GM12864 (cell line): ENCODE measurements around the gene TMCO4.

Source experiments
- DNase-seq: peaks from one replicate; pipeline ENCODE4 v3.0.0-alpha.2; 2011; ENCODE audit warnings: low read depth
- H3K4me3 ChIP-seq: 2 replicates; pipeline ENCODE4 v1.5.1; 2011; ENCODE audit warnings: mild to moderate bottlenecking, low read depth, low read length, control low read depth
- TF ChIP-seq, protein P1 (sequence below): IDR thresholded peaks from 2 replicates; pipeline ENCODE4 v1.5.1; 2011; ENCODE audit warnings: low read depth, mild to moderate bottlenecking, moderate library complexity, low read length, control low read depth, inconsistent platforms; ENCODE audit errors: missing control alignments

Gene TMCO4

DNA sequence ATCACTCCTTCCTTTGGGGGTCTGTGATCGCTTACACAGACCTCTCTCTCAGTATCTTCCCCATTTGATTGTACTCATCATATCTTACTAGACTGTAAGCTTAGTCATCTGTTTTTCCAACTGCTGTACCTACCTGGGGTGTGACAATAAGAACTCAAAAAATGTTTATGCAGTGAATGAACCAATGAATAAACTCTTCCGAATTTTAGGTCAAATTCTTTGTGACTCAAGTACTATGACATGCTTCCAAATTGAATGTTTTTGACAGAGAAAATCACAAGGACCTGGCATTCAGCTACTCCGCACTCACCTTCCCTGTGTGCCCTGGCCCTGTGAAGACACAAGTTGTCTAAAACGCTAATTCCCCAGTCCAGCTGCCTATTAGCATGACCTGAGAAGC is 42.1 kb downstream of the TMCO4 start:
- no peak overlapping the region for H3K4me3 ChIP-seq
- TF ChIP-seq, protein P1, sequence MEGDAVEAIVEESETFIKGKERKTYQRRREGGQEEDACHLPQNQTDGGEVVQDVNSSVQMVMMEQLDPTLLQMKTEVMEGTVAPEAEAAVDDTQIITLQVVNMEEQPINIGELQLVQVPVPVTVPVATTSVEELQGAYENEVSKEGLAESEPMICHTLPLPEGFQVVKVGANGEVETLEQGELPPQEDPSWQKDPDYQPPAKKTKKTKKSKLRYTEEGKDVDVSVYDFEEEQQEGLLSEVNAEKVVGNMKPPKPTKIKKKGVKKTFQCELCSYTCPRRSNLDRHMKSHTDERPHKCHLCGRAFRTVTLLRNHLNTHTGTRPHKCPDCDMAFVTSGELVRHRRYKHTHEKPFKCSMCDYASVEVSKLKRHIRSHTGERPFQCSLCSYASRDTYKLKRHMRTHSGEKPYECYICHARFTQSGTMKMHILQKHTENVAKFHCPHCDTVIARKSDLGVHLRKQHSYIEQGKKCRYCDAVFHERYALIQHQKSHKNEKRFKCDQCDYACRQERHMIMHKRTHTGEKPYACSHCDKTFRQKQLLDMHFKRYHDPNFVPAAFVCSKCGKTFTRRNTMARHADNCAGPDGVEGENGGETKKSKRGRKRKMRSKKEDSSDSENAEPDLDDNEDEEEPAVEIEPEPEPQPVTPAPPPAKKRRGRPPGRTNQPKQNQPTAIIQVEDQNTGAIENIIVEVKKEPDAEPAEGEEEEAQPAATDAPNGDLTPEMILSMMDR: no peak
- DNase-seq: no peak

DNA sequence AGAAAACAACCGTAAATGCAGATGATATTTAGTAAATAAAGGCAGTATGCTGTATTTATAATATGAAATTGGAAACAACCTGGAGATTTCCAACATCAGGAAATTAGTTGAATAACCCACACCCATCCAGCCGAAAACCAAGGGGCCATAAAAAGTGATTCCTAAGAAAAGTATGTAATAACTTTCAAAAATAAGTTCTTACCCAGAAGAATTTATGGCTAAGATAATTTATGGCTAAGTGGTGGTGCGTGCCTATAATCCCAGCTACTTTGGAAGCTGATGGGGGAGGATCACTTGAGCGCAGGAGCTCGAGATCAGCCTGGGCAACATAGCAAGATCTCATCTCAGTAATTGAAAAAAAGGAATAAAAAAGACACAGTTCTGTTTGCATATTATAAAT is 43.2 kb downstream of the TMCO4 start:
- TF ChIP-seq, protein P1: no peak
- H3K4me3 ChIP-seq: no peak overlapping the region
- no peak for DNase-seq

DNA sequence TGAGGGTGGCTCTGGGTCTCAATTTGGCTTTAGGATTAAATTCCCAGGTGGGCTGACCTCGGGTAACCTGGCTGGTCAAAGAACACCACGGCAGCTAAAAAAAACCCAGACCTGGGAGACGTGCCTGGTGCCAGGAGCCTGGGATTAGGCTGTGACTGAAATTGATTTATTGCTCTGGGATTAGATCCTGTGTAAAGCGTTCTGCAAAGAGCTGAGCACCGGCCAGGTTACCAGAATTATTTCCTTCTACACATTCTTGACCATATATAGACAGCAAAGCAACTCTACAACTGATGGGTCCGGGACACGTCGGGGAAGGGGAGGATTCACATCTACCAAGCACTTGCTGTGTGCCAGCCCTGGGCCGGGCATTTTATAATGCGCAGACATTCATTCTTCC is 45.2 kb downstream of the TMCO4 start:
- TF ChIP-seq, protein P1: no peak
- H3K4me3 ChIP-seq: no peak overlapping the region
- no peak for DNase-seq

DNA sequence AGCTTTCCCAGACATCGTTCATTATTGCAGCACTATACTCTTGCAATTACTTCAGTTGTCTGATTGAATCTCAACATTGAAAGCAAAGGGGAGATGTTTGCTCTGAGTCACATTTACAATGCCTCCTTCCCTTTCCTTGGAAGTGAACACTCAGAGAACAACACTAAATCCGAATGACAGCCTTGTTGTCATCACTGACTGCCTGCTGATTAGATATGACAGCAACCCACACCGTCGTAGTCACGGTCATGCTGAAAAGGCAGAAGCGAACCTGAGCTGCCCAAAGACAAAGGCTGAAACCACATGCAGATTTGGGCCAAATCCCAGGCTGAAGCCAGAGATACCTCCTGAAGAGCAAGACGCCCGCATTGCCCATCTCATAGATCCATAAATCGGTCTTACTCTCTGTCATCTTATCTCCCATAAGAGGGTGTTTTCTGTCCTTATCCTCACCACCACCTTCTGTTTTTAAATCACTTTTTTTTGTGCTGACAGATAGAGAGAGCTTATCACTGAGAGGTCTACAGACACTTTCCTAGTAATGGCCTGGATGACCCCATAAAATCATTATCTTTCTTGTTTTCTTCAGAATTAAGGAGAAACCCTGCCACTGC is 47.5 kb downstream of the TMCO4 start:
- H3K4me3 ChIP-seq: no peak overlapping the region
- TF ChIP-seq, protein P1: no peak
- no peak for DNase-seq

DNA sequence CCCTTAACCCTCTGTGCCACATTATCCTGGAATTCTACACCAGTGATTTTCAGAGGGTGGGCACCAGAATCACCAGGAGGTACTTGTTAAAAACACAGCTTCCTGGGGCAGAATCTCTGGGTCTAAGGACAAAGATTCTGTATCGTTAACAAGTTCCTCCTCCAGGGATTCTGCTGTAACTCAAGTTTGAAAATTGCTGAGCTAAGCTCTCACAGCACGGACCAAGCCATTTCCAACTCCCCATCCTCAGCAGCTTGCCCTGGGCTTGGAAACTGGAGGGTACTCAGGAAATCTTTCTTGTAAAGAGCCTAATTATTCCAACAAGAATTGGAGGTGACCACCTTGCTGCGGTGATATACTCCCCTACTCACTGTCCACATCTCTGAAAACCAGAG is 48.8 kb downstream of the TMCO4 start:
- H3K4me3 ChIP-seq: no peak overlapping the region
- TF ChIP-seq, protein P1: no peak
- DNase-seq: no peak

DNA sequence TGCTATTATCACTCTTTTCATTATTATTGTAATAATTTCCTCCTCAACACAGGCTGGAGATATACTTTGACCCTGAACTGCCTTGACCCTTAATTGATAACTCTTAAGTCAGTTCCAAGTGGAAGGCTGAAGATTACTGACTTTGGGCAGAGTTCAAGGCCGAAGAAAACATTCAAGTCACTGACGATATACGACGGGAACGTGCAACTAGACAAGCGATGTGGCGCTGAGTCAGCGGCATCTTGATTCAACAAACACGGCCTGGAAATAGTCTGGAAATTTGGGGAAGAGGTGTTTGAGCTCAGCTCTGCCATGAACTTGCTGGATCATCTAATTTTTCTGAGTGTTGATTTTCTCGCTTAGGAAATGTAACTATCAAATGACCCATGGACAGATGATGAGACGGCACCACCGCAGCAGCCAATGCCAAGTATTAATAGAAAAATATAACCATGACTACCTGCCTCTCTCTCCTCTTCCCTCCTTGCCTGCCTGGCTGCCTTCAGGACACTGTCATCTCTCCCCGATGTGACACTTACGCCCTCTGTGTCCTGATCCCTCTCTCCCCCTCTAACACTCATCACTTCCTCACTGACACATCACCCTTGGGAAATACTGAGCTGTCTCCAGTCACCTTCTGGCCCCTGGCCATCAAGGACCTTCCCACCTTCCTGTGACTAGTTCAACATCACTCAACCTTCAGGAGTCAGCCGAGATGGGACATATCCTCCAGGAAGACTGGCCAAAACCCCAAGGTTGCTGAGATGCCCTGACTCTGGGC is 49.4 kb downstream of the TMCO4 start:
- TF ChIP-seq, protein P1: no peak
- no peak for DNase-seq
- H3K4me3 ChIP-seq: no peak overlapping the region

DNA sequence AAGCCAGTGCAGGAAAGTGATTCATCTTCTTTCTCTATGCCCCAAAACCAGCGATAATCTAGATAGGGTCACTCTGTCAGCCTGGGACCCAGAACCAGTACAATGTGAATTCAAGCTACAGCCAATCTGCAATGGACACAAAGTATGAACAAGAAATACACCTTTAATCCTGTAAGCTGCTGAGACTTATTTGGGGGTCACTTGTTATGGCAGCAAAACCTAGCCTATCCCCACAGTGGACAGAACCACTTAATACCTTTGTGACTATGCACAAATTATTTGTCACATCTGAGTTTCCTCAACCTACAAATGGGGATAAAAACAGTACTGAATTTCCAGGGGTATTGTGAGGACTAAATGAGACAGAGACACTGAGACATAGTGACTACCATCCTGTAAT is 50.0 kb downstream of the TMCO4 start:
- TF ChIP-seq, protein P1: no peak
- no peak for DNase-seq
- no peak overlapping the region for H3K4me3 ChIP-seq
